DMS153 treated with DMSO at 0.1 percent for 48 hours (cell line): ENCODE results near the gene SCNN1B.
"Not testable (repeated sequence)": the region's sequence is repeated elsewhere in the genome, so short reads cannot be mapped to it uniquely, and the experiment has no call there.

Experiments used
- DNase-seq: peaks from one replicate; lab custom pipeline; 2025; ENCODE audit not compliant: unreplicated experiment; lab: John Stamatoyannopoulos, UW

Gene SCNN1B

GRCh38 chr16:23288726-23289512 lies 13.2 kb upstream of the SCNN1B start:
- DNase-seq, result no peak

GRCh38 chr16:23290189-23291062 lies 11.7 kb upstream of the SCNN1B start:
- DNase-seq, result no peak

- no peak for DNase-seq
Observed at GRCh38 chr16:23293016-23293415, 9.1 kb upstream of the SCNN1B start.

GRCh38 chr16:23294260-23294659 lies 7.8 kb upstream of the SCNN1B start:
- no peak for DNase-seq

GRCh38 chr16:23296994-23297393 lies 5.1 kb upstream of the SCNN1B start:
- DNase-seq, result no peak

GRCh38 chr16:23298290-23298915 lies 3.7 kb upstream of the SCNN1B start:
- DNase-seq, result no peak

- DNase-seq, result not testable (repeated sequence)
Observed at GRCh38 chr16:23299815-23300214, 2.3 kb upstream of the SCNN1B start.

- DNase-seq, result no peak
Observed at GRCh38 chr16:23301251-23302044, 654 bp upstream of the SCNN1B start.

- DNase-seq, result no peak
Observed at GRCh38 chr16:23303685-23304084, 1.6 kb downstream of the SCNN1B start.

- DNase-seq, result no peak
Observed at GRCh38 chr16:23304620-23305019, 2.5 kb downstream of the SCNN1B start.

- no peak for DNase-seq
Observed at GRCh38 chr16:23306199-23307100, 4.3 kb downstream of the SCNN1B start.

- DNase-seq, result no peak
Observed at GRCh38 chr16:23310217-23310616, 8.1 kb downstream of the SCNN1B start.

GRCh38 chr16:23310744-23311143 lies 8.6 kb downstream of the SCNN1B start:
- no peak for DNase-seq

GRCh38 chr16:23316232-23316631 lies 14.1 kb downstream of the SCNN1B start:
- no peak for DNase-seq

- no peak for DNase-seq
Observed at GRCh38 chr16:23316634-23317265, 14.6 kb downstream of the SCNN1B start.

GRCh38 chr16:23317266-23317661 lies 15.2 kb downstream of the SCNN1B start:
- peak; percentile 92 for DNase-seq

GRCh38 chr16:23317751-23318150 lies 15.6 kb downstream of the SCNN1B start:
- DNase-seq, result peak; percentile 39

GRCh38 chr16:23318639-23319038 lies 16.5 kb downstream of the SCNN1B start:
- peak; percentile 56 for DNase-seq

- DNase-seq, result no peak
Observed at GRCh38 chr16:23319861-23320615, 17.9 kb downstream of the SCNN1B start.
